K562 (cell line): ENCODE measurements around the gene KRT35. TPM values are rescaled to one million over a fixed set of nuclear protein-coding genes. Genes with fewer than 3 reads are reported as not detected.

Experiments used
- ATAC-seq: fragments of 200-7000 bp; cut with Tn5 transposase; 3 replicates; pipeline ENCODE4 v1.9.1; 2020; ENCODE audit warnings: moderate library complexity
- Bru-seq: library from RNA; stranded (reverse); fragments of 400-500 nt; gene quantifications from one replicate; lab custom pipeline; 2021; lab: Mats Ljungman, UMichigan
- BruChase-seq, 2 experiments: library from RNA; stranded (reverse); fragments of 400-500 nt; gene quantifications; one replicate each; lab custom pipeline; 2021; lab: Mats Ljungman, UMichigan
- BruUV-seq: library from RNA; stranded (reverse); fragments of 400-500 nt; replicated peaks from 2 replicates; lab custom pipeline; 2021; lab: Mats Ljungman, UMichigan
- CTCF ChIA-PET: fragments of 300-600 bp; formaldehyde crosslinking; extraction: SDS; loops from one replicate; lab custom pipeline; 2021; ENCODE audit warnings: low intra/inter-chr PET ratio; lab: Yijun Ruan, JAX
- POLR2A ChIA-PET: fragments of 300-600, 350-650 bp; sonication (Branson Sonifier 250); formaldehyde crosslinking; extraction: SDS; loops from one replicate; lab custom pipeline; 2021; ENCODE audit warnings: antibody characterized with exemption, inconsistent platforms; lab: Yijun Ruan, JAX
- DNase-seq, 4 experiments: peaks; one replicate each; pipeline versions ENCODE4 v3.0.0 to v3.0.0-alpha.2; 2011 to 2018; ENCODE audit warnings: low spot score in 3 of 4, mixed read lengths in 3 of 4; ENCODE audit errors: extremely low read depth in 1 of 4
- FAIRE-seq: peaks from 2 replicates; lab custom pipeline; 2011; peaks lifted over from hg19 to GRCh38; lab: Jason Lieb, UNC
- H2AFZ ChIP-seq: 2 replicates; pipeline ENCODE4 v1.6.0; 2011; ENCODE audit warnings: low read depth, low read length, control low read depth, inconsistent platforms
- H3K27ac ChIP-seq: fragments of 200-600 bp; 3 replicates; pipeline ENCODE4 v1.8.0; 2011; ENCODE audit warnings: low read depth, mild to moderate bottlenecking, control low read depth, inconsistent platforms, low read length, moderate library complexity, mixed read lengths; ENCODE audit errors: extremely low read depth
- H3K27me3 ChIP-seq, 2 experiments: fragments of 300-600 bp in 1 of 2; 2 replicates in 1 of 2; 3 replicates in 1 of 2; pipeline versions ENCODE4 v1.6.0 to v1.8.0; 2011; ENCODE audit warnings: inconsistent platforms in 2 of 2, low read length in 2 of 2, mild to moderate bottlenecking in 1 of 2, mixed read lengths in 1 of 2, moderate library complexity in 1 of 2; ENCODE audit not compliant: control insufficient read depth in 2 of 2, insufficient read depth in 2 of 2
- H3K36me3 ChIP-seq: fragments of 300-600 bp; 3 replicates; pipeline ENCODE4 v1.8.0; 2011; ENCODE audit warnings: mild to moderate bottlenecking, low read length, inconsistent platforms; ENCODE audit not compliant: control insufficient read depth, insufficient read depth
- H3K4me1 ChIP-seq, 2 experiments: fragments of 200-600 bp in 1 of 2; replicated peaks in 1 of 2; 2 replicates in 1 of 2; 3 replicates in 1 of 2; pipeline versions ENCODE4 v1.5.1 to v1.8.0; 2011; ENCODE audit warnings: inconsistent platforms in 2 of 2, low read length in 2 of 2, mild to moderate bottlenecking in 1 of 2, mixed read lengths in 1 of 2, moderate library complexity in 1 of 2; ENCODE audit not compliant: control insufficient read depth in 2 of 2, insufficient read depth in 2 of 2
- H3K4me2 ChIP-seq: 2 replicates; pipeline ENCODE4 v1.6.1; 2011; ENCODE audit warnings: low read length, control low read depth, inconsistent platforms, mixed read lengths; ENCODE audit not compliant: insufficient read depth
- H3K4me3 ChIP-seq: fragments of 200-600 bp; sonication (generic), shearing (Covaris generic); 2 replicates; pipeline ENCODE4 v1.5.1; 2016; ENCODE audit warnings: control low read depth, inconsistent platforms
- H3K79me2 ChIP-seq: fragments of 200-600 bp; 3 replicates; pipeline ENCODE4 v1.8.0; 2011; ENCODE audit warnings: low read length, inconsistent platforms; ENCODE audit not compliant: control insufficient read depth, insufficient read depth
- H3K9ac ChIP-seq, 2 experiments: 2 replicates each; pipeline versions ENCODE4 v1.6.0 to v1.6.1; 2011; ENCODE audit warnings: low read depth in 2 of 2, low read length in 2 of 2, control low read depth in 1 of 2, inconsistent platforms in 1 of 2, mild to moderate bottlenecking in 1 of 2, mixed read lengths in 1 of 2; ENCODE audit not compliant: insufficient read depth in 1 of 2
- H3K9me1 ChIP-seq: one replicate; pipeline ENCODE4 v1.6.0; 2011; ENCODE audit warnings: inconsistent platforms, mild to moderate bottlenecking, low read length, moderate library complexity; ENCODE audit not compliant: control insufficient read depth, insufficient read depth
- H3K9me3 ChIP-seq: replicated peaks from 2 replicates; pipeline ENCODE4 v1.5.1; 2011; ENCODE audit warnings: low read depth, low read length, inconsistent platforms; ENCODE audit not compliant: control insufficient read depth, insufficient read depth
- H4K20me1 ChIP-seq: replicated peaks from 2 replicates; pipeline ENCODE4 v1.6.1; 2011; ENCODE audit warnings: low read length, inconsistent platforms, mixed read lengths; ENCODE audit not compliant: control insufficient read depth, insufficient read depth
- FOSL1 ChIP-seq: fragments of 200-800 bp; sonication (Bioruptor generic); conservative IDR thresholded peaks from 2 replicates; pipeline ENCODE4 v1.6.1; 2016; ENCODE audit warnings: missing genetic modification characterization, missing compliant biosample characterization
- HMGN3 ChIP-seq: IDR thresholded peaks from 2 replicates; pipeline ENCODE4 v1.6.1; 2011; ENCODE audit warnings: borderline replicate concordance, low read depth, mild to moderate bottlenecking, mixed read lengths, low read length; ENCODE audit not compliant: insufficient read length; ENCODE audit errors: extremely low read depth
- IFI16 ChIP-seq: fragments of 250-450 bp; sonication (Bioruptor Pico); IDR thresholded peaks from 2 replicates; pipeline ENCODE4 v2.1.2; 2022; ENCODE audit warnings: mild to moderate bottlenecking, inconsistent platforms
- KLF10 ChIP-seq: fragments of 250-450 bp; sonication (Bioruptor Pico); IDR thresholded peaks from 2 replicates; pipeline ENCODE4 v1.6.1; 2021; ENCODE audit warnings: matching md5 sums
- NCOR1 ChIP-seq: fragments of 450-650 bp; IDR thresholded peaks from 2 replicates; pipeline ENCODE4 v1.6.1; 2016; ENCODE audit warnings: mild to moderate bottlenecking, moderate library complexity
- ZNF212 ChIP-seq: fragments of 450-650 bp; formaldehyde crosslinking; IDR thresholded peaks from 2 replicates; pipeline ENCODE4 v1.4.0; 2020; ENCODE audit warnings: mild to moderate bottlenecking
- ZNF785 ChIP-seq: fragments of 250-450 bp; sonication (Bioruptor Pico); IDR thresholded peaks from 2 replicates; pipeline ENCODE4 v1.4.0; 2020; ENCODE audit warnings: mild to moderate bottlenecking
- WGBS: fragments of 100-300 bp; shearing (Covaris generic); methylation state at CpG from one replicate; pipeline ENCODE4 v1.1.6; 2016; ENCODE audit warnings: low coverage, mixed read lengths; ENCODE audit not compliant: insufficient coverage; ENCODE audit errors: missing lambda C conversion rate; 5-methylcytosine and 5-hydroxymethylcytosine counted together
- in situ Hi-C: fragments of 300-500 bp; cut with MboI; formaldehyde crosslinking; loops from 4 replicates; pipeline ENCODE4 v1.15.0; 2018; ENCODE audit warnings: inconsistent platforms, mixed read lengths
- intact Hi-C: fragments of 100-400 bp; cut with micrococcal nuclease; formaldehyde crosslinking; loops from 2 replicates; pipeline ENCODE4 v1.14.2; 2022
- long read RNA-seq, 3 experiments: library from polyadenylated mRNA in 2 of 3; library from RNA in 1 of 3; unstranded in 2 of 3; stranded (forward) in 1 of 3; transcript quantifications; one replicate each; pipeline ENCODE4 v2.0.0, GENCODE V29; 2019 to 2022
- polyA minus RNA-seq, 3 experiments: library from RNA; depleted of rRNA, polyadenylated mRNA; stranded (reverse); fragments of >200 nt; gene quantifications; 2 replicates each; pipeline ENCODE4 v1.2.3, GENCODE V29; 2011
- polyA plus RNA-seq, 8 experiments: library from polyadenylated mRNA; depleted of rRNA in 4 of 8; stranded (reverse) in 5 of 8; unstranded in 3 of 8; fragments of >200 nt; fragmentation: Nextera tagmentation in 2 of 8; fragmentation: Illumina TruSeq in 1 of 8; extraction: Ambion mirVana in 2 of 8; extraction: Trizol in 1 of 8; gene quantifications; 2 replicates each; pipeline versions ENCODE4 v1.2.1 to v1.2.3, GENCODE V29; 2011 to 2014; ENCODE audit warnings: inconsistent platforms in 1 of 8, missing spikeins in 1 of 8
- total RNA-seq, 7 experiments: library from RNA; depleted of rRNA in 6 of 7; stranded (reverse); fragments of >200 nt in 6 of 7; fragmentation: Illumina TruSeq in 2 of 7; extraction: Trizol in 2 of 7; gene quantifications; 2 replicates each; pipeline versions ENCODE4 v1.2.1 to v1.2.3, GENCODE V29; 2011 to 2021; ENCODE audit warnings: low replicate concordance in 1 of 7

The KRT35 gene
- not detected in 2 replicates for total RNA-seq (2011; cell fraction: chromatin; rRNA removed; ENCODE audit: low replicate concordance)
- not detected in 2 replicates for total RNA-seq (2011; cell fraction: nucleolus; rRNA removed)
- not detected in 2 replicates for total RNA-seq (2011; cell fraction: nucleoplasm; rRNA removed)
- total RNA-seq (2014; rRNA removed) (not detected in 2 replicates), total RNA-seq (2014; rRNA removed; fragmentation: Illumina TruSeq; extraction: Trizol) (not detected in 2 replicates), total RNA-seq (2015; rRNA removed; fragmentation: Illumina TruSeq; extraction: Trizol) (not detected in 2 replicates), total RNA-seq (2021) (not detected in 2 replicates), polyA plus RNA-seq (2011; rRNA removed) (not detected in 2 replicates), polyA plus RNA-seq (2014; fragmentation: Illumina TruSeq; extraction: Trizol) (not detected in 2 replicates), polyA plus RNA-seq (2014; fragmentation: Nextera tagmentation; extraction: Ambion mirVana) (not detected), polyA plus RNA-seq (2014; rRNA removed) (not detected in 2 replicates), polyA minus RNA-seq (2011; rRNA and poly(A)+ RNA removed) (not detected in 2 replicates), Bru-seq, nascent RNA (not detected), BruChase-seq, experiment 1, labeled RNA remaining after a 2-hour chase (not detected), BruChase-seq, experiment 2, labeled RNA remaining after a 6-hour chase (not detected)
- polyA plus RNA-seq (2011; cell fraction: cytosol; rRNA removed), result not detected in 2 replicates
- not detected in 2 replicates for polyA plus RNA-seq (2011; cell fraction: nucleus; rRNA removed)
- not detected in 2 replicates for polyA plus RNA-seq (2012)
- polyA minus RNA-seq (2011; cell fraction: cytosol; rRNA and poly(A)+ RNA removed), result not detected in 2 replicates
- polyA minus RNA-seq (2011; cell fraction: nucleus; rRNA and poly(A)+ RNA removed), result not detected in 2 replicates
- long read RNA-seq, experiment 1, result 0 reads
- long read RNA-seq, experiment 2, result 0 reads
- long read RNA-seq, experiment 3, result 0 reads

DNA sequence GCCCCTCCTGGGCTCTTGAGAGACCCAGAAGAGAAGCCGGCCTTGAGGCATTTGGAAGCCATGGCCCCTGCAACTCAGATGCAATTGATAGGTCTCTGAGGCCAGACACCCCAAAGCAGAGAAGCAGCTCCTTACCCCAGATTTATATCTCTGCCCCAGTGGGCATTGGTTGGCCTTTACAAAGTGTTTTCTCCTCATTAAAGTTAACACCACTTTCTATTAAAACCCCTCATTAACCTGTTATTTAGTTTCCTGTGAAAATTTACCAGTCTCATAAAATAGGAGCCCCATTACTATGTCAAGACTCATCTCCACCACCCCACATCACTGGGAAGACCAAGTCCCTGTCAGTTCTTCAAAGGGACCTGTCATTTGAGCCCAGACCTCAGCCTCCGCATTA, at the start of gene KRT35:
Gene KRT35 (minus strand): TSS at position 116 of the 400 bp plus-strand sequence. CDS start 54 bp downstream, at position 62.
- Histone ChIP-seq H4K20me1 (peaks cover 12% of the 10 kb centered on the region), H3K9ac (no peak within 1 kb of the TSS), H3K9me1 (no peaks in the 10 kb centered on the region), H3K27me3 (peaks cover 17 to 66% of the 10 kb centered on the region in 2 experiments), H3K4me3 (no peak within 1 kb of the TSS), H3K79me2 (no peaks in the 10 kb centered on the region), H3K4me1 (peaks cover 8 to 9% of the 10 kb centered on the region in 2 experiments; a peak in 4 of 5 replicates), H3K4me2 (no peak within 1 kb of the TSS), H3K9me3 (no peaks in the 10 kb centered on the region), H2AFZ (no peak within 1 kb of the TSS), H3K27ac (no peak within 1 kb of the TSS), H3K36me3 (no peaks in the 10 kb centered on the region)
- no TSS peak for BruUV-seq
- intact Hi-C loops, result loop anchor here (10.0 kb wide), 1 partner anchor 184 kb away; no protein-coding TSS in a partner anchor
- ATAC-seq (no peak), DNase-seq (no peak), FAIRE-seq (no peak)
- TF ChIP-seq FOSL1 (tag) (no peak), KLF10 (CRISPR knock-in tag) (no peak), IFI16 (CRISPR knock-in tag) (no peak), NCOR1 (no peak), ZNF785 (CRISPR knock-in tag) (no peak), HMGN3 (no peak), ZNF212 (CRISPR knock-in tag) (no peak)
- in situ Hi-C loops, result no loop called here
- WGBS, result 0% methylated on average over 2 of the region's 2 CpGs
- POLR2A ChIA-PET, result no interaction called here
- CTCF ChIA-PET, result no interaction called here
